OCI-LY7 (cell line): Measurements from ENCODE around the gene PRPF40B.

Source experiments
- EZH2phosphoT487 ChIP-seq: fragments of 200-600 bp; sonication (generic); IDR thresholded peaks from 2 replicates; pipeline ENCODE4 v1.6.1; 2018; ENCODE audit warnings: low read depth, borderline replicate concordance, mild to moderate bottlenecking, mixed run types, antibody characterized with exemption, low read length, moderate library complexity, mixed read lengths
- TF ChIP-seq, protein P1 (sequence below): fragments of 200-600 bp; sonication (generic); conservative IDR thresholded peaks from 2 replicates; pipeline ENCODE4 v1.5.1; 2014; ENCODE audit warnings: mild to moderate bottlenecking, antibody characterized with exemption, low read length, moderate library complexity, mixed read lengths

DNA sequence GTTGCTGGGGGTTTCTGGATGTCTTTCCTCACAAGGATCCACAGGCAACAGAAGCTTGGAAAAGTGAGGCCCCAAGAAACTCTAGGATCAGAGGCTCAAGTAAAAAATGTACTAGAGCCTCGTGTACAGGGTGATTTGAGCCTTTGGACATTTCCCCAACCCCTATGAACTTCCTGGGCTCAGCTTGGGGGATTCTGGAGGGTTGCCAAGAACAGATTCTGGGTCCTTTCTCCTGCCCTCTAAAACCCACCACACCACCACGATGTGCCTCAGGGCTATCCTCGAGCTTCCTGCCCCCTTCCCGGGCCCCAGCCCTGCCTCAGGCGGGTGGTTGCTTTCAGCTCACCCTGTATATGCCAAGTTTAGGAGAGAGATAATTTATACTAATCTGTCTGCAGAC is 18.5 kb upstream of the PRPF40B start:
- TF ChIP-seq, protein P1, sequence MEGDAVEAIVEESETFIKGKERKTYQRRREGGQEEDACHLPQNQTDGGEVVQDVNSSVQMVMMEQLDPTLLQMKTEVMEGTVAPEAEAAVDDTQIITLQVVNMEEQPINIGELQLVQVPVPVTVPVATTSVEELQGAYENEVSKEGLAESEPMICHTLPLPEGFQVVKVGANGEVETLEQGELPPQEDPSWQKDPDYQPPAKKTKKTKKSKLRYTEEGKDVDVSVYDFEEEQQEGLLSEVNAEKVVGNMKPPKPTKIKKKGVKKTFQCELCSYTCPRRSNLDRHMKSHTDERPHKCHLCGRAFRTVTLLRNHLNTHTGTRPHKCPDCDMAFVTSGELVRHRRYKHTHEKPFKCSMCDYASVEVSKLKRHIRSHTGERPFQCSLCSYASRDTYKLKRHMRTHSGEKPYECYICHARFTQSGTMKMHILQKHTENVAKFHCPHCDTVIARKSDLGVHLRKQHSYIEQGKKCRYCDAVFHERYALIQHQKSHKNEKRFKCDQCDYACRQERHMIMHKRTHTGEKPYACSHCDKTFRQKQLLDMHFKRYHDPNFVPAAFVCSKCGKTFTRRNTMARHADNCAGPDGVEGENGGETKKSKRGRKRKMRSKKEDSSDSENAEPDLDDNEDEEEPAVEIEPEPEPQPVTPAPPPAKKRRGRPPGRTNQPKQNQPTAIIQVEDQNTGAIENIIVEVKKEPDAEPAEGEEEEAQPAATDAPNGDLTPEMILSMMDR: no peak
- no peak for TF ChIP-seq EZH2phosphoT487
